ENCODE data around the gene SCO1.
"Not testable (repeated sequence)": the region's sequence is repeated elsewhere in the genome, so short reads cannot be mapped to it uniquely, and the experiment has no call there.

Gene SCO1

GRCh38 chr17:10725262-10725661, 27.9 kb upstream of the SCO1 start:
- DNase-seq: no peak

- DNase-seq: no peak
These were observed 27.3 kb upstream of the SCO1 start for GRCh38 chr17:10724546-10725195.

- DNase-seq: no peak
These were observed 21.2 kb upstream of the SCO1 start for GRCh38 chr17:10718547-10718946.

GRCh38 chr17:10716218-10716617, 18.9 kb upstream of the SCO1 start:
- DNase-seq: no peak

- no peak for DNase-seq
These were observed 16.0 kb upstream of the SCO1 start for GRCh38 chr17:10713318-10713717.

GRCh38 chr17:10705727-10706126, 8.4 kb upstream of the SCO1 start:
- no peak for DNase-seq

GRCh38 chr17:10702574-10702973, 5.2 kb upstream of the SCO1 start:
- no peak for DNase-seq

GRCh38 chr17:10699856-10700255, 2.5 kb upstream of the SCO1 start:
- DNase-seq: no peak

- DNase-seq: no peak
These were observed 924 bp upstream of the SCO1 start for GRCh38 chr17:10698096-10698818.

GRCh38 chr17:10695875-10696407, 1.4 kb downstream of the SCO1 start:
- not testable (repeated sequence) for DNase-seq

GRCh38 chr17:10687499-10687898, 9.8 kb downstream of the SCO1 start:
- no peak for DNase-seq

GRCh38 chr17:10683853-10684252, 13.5 kb downstream of the SCO1 start:
- DNase-seq: no peak

GRCh38 chr17:10681866-10682446, 15.4 kb downstream of the SCO1 start:
- no peak for DNase-seq

GRCh38 chr17:10674704-10675103, 22.6 kb downstream of the SCO1 start:
- DNase-seq: no peak

- no peak for DNase-seq
These were observed 24.0 kb downstream of the SCO1 start for GRCh38 chr17:10673312-10673711.

- DNase-seq: no peak
These were observed 28.6 kb downstream of the SCO1 start for GRCh38 chr17:10668775-10669174.

GRCh38 chr17:10666906-10667305, 30.4 kb downstream of the SCO1 start:
- DNase-seq: no peak

GRCh38 chr17:10664571-10664970, 32.8 kb downstream of the SCO1 start:
- no peak for DNase-seq

- no peak for DNase-seq
These were observed 34.1 kb downstream of the SCO1 start for GRCh38 chr17:10663231-10663630.

- DNase-seq: no peak
These were observed 35.9 kb downstream of the SCO1 start for GRCh38 chr17:10661437-10661836.

GRCh38 chr17:10657879-10658278, 39.5 kb downstream of the SCO1 start:
- DNase-seq: no peak

GRCh38 chr17:10657148-10657547, 40.2 kb downstream of the SCO1 start, which contains the start of gene MYH3:
Gene MYH3 (minus strand): TSS chr17:10657309. CDS start chr17:10655064, 2,245 bp downstream.
- DNase-seq: no peak

GRCh38 chr17:10653987-10654386, 43.3 kb downstream of the SCO1 start:
- DNase-seq: no peak

Measured in activated CD4-positive, alpha-beta T cell treated with anti-CD3 and anti-CD28 coated beads, Interleukin-2, amount 50 U/mL, for 4 hours (primary cell).